Upper lobe of right lung (tissue), 1 donor: ENCODE results near the gene CYP2W1. TPM values are rescaled to one million over a fixed set of nuclear protein-coding genes. Genes with fewer than 3 reads are reported as not detected.
A peak's percentile ranks its signal among the peaks of the same experiment; 100 is the strongest.
"Not testable (repeated sequence)": the region's sequence is repeated elsewhere in the genome, so short reads cannot be mapped to it uniquely, and the experiment has no call there.

ENCODE experiments used
- ATAC-seq: fragments of 200-7000 bp; cut with Tn5 transposase; one replicate; pipeline ENCODE4 v1.9.1; 2020; ENCODE audit warnings: mild to moderate bottlenecking, moderate library complexity
- DNase-seq: peaks from one replicate; pipeline ENCODE4 v3.0.0-alpha.2; 2020
- H3K27ac ChIP-seq: fragments of 200-600 bp; one replicate; pipeline ENCODE4 v1.8.0; 2022
- H3K27me3 ChIP-seq: fragments of 200-600 bp; one replicate; pipeline ENCODE4 v1.8.0; 2022; ENCODE audit warnings: mild to moderate bottlenecking
- H3K36me3 ChIP-seq: fragments of 200-600 bp; one replicate; pipeline ENCODE4 v1.8.0; 2022
- H3K4me1 ChIP-seq: fragments of 200-600 bp; one replicate; pipeline ENCODE4 v1.8.0; 2022
- H3K4me3 ChIP-seq: fragments of 200-600 bp; one replicate; pipeline ENCODE4 v1.8.0; 2022; ENCODE audit warnings: mild to moderate bottlenecking
- H3K9me3 ChIP-seq: fragments of 200-600 bp; one replicate; pipeline ENCODE4 v1.8.0; 2022
- intact Hi-C: fragments of 100-400 bp; cut with DNase I; formaldehyde crosslinking; loops from one replicate; pipeline ENCODE4 v1.11.0; 2022
- total RNA-seq: library from RNA; stranded (reverse); fragmentation: NEBNext Ultra II Directional; extraction: Animal tissue kit (Norgen Biotek cat#: 25700); gene quantifications from one replicate; pipeline ENCODE4 v1.2.1, GENCODE V29; 2021
- TF ChIP-seq, protein P1 (sequence below): fragments of 200-600 bp; IDR thresholded peaks from one replicate; pipeline ENCODE4 v1.8.0; 2022; ENCODE audit warnings: antibody characterized with exemption
- donor health status: DM: no; HTN: yes; CAD: no; lungs with severe emphysema.

CYP2W1 gene
- total RNA-seq, 1 donor from 2014 or later, result not detected

DNA sequence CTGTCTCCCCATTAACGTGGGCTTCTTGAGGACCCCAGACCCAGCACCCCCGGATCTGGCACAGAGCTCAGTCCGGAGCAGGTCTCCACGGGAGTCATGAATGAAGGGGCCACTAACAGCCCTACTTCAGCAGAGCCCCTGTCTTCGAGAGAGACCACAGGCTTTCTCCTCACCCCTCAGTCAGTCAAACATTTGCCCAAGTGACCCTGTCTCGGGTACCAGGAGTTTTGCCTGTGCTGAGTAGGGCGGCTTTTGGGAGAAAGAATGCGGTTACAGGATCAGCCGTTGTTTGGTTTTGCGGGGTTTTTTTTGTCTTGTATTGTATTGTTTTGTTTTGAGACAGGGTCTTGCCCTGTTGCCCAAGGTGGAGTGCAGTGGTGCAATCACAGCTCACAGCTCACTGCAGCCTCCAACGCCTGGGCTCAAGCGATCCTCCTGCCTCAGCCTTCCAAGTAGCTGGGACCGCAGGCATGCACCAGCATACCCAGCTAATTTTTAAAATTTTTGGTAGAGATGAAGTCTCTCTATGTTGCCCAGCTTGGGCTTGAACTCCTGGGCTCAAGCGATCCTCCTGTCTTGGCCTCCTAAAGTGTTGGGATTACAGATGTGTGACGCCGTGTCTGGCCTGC is 45.0 kb upstream of the CYP2W1 start:
- intact Hi-C loops, result no loop called here
- no peaks in the 10 kb centered on the region for H3K9me3 ChIP-seq
- ATAC-seq, result no peak
- H3K27ac ChIP-seq, result no peak overlapping the region
- H3K27me3 ChIP-seq, result no peaks in the 10 kb centered on the region
- no peaks in the 10 kb centered on the region for H3K36me3 ChIP-seq
- TF ChIP-seq, protein P1, sequence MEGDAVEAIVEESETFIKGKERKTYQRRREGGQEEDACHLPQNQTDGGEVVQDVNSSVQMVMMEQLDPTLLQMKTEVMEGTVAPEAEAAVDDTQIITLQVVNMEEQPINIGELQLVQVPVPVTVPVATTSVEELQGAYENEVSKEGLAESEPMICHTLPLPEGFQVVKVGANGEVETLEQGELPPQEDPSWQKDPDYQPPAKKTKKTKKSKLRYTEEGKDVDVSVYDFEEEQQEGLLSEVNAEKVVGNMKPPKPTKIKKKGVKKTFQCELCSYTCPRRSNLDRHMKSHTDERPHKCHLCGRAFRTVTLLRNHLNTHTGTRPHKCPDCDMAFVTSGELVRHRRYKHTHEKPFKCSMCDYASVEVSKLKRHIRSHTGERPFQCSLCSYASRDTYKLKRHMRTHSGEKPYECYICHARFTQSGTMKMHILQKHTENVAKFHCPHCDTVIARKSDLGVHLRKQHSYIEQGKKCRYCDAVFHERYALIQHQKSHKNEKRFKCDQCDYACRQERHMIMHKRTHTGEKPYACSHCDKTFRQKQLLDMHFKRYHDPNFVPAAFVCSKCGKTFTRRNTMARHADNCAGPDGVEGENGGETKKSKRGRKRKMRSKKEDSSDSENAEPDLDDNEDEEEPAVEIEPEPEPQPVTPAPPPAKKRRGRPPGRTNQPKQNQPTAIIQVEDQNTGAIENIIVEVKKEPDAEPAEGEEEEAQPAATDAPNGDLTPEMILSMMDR, result no peak
- no peaks in the 10 kb centered on the region for H3K4me1 ChIP-seq
- no peak overlapping the region for H3K4me3 ChIP-seq
- DNase-seq, result peak; percentile 26

DNA sequence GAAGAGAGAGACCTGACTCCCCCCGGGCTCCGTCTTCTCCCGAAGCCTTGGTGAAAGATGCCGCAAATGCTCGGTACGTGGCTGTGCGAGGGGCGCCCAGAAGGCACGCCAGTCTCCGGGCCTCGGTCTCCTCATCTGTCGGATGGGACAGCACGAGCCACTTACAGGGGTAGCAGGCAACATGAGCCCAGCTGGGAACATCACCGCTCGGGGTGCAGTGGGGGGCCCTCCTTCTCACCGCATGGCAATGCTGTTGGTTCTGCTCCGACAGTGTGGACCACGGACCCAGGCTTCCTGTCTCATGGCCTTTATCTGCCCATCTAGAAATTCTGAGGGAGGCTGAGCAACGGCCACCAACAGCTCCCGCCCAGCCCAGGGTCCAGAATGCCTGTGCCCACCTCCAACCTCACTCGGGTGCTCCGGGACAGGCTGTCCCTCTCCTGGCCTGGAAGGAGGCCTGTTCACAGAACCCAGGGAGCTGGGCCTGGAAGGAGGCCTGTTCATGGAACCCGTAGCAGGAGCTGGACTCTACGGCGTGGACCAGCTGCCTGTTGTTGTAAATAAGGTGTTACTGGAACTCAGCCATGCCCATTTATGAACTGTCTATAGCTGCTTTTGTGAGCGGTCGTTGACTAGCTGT is 44.3 kb upstream of the CYP2W1 start:
- intact Hi-C loops, result no loop called here
- Histone ChIP-seq H3K4me3 (no peak overlapping the region), H3K36me3 (no peaks in the 10 kb centered on the region), H3K27ac (no peak overlapping the region), H3K27me3 (no peaks in the 10 kb centered on the region), H3K4me1 (no peaks in the 10 kb centered on the region), H3K9me3 (no peaks in the 10 kb centered on the region)
- TF ChIP-seq, protein P1, result no peak
- DNase-seq (peak; percentile 51), ATAC-seq (no peak)

DNA sequence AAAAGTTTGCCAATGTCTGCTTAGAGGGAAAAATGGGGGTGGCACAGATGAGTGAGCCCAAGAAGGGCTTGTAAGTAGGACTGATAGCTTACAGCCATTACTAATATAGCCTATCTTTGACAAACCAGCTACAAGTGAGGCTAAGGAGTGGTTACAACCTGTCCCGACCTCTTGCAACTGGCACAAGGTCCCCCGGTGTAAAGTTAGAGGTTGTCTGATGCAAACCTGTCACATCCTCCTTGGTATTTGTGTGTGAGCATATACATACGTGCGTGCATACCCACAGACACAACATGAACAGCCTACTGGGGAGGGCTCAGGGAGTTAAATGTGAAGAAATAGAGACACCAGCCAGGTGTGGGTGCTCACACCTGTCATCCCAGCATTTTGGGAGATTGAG is 43.1 kb upstream of the CYP2W1 start:
- H3K4me3 ChIP-seq, result no peak overlapping the region
- H3K27me3 ChIP-seq, result no peaks in the 10 kb centered on the region
- TF ChIP-seq, protein P1, result no peak
- ATAC-seq, result no peak
- H3K4me1 ChIP-seq, result no peaks in the 10 kb centered on the region
- no peaks in the 10 kb centered on the region for H3K36me3 ChIP-seq
- intact Hi-C loops, result no loop called here
- H3K27ac ChIP-seq, result no peak overlapping the region
- no peaks in the 10 kb centered on the region for H3K9me3 ChIP-seq
- DNase-seq, result no peak

DNA sequence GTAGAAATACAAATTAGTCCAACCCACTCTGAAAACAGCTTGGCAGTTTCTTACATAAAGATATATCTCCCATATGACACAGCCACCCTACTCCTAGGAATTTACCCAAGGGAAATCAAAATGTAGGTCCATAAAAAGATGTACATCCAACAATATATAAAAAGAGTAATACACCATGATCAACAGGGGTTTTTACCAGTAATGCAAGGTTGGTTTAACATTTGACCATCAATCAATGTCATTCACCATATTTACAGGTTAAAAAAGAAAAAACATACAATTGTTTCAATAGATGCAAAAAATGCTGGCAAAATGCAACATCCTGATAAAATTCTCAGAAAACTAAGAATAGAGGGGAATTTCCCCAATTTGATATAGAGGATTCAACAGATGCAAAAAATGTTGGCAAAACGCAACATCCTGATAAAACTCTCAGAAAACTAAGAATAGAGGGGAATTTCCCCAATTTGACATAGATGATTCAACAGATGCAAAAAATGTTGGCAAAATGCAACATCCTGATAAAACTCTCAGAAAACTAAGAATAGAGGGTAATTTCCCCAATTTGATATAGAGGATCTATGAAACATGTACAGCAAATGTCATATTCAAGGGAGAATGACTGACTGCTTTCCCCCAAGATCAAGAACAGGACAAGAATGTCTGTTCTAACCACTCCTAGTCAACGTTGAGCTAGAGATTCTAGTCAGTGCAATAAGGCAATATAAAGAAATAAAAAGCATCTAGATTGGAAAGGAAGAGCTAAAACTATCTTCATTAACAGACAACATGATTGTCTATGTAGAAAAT is 42.2 kb upstream of the CYP2W1 start:
- H3K27me3 ChIP-seq, result no peaks in the 10 kb centered on the region
- no peak overlapping the region for H3K4me3 ChIP-seq
- DNase-seq, result no peak
- no peaks in the 10 kb centered on the region for H3K36me3 ChIP-seq
- no peaks in the 10 kb centered on the region for H3K4me1 ChIP-seq
- no peak for ATAC-seq
- no peaks in the 10 kb centered on the region for H3K9me3 ChIP-seq
- TF ChIP-seq, protein P1, result no peak
- H3K27ac ChIP-seq, result no peak overlapping the region
- intact Hi-C loops, result no loop called here

DNA sequence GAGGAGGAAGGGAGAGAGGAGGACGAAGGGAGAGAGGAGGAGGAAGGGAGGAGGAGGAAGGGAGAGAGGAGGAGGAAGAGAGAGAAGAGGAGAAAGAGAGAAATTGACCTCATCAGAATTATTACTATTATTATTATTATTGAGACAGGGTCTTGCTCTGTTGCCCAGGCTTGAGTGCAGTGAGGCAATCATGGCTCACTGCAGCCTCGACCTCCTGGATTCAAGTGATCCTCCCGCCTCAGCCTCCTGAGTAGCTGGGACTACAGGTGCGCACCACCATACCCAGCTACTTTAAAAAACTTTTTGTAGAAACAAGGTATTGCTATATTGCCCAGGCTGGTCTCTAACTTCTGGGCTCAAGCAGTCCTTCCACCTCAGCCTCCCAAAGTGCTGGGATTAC is 39.2 kb upstream of the CYP2W1 start:
- H3K27ac ChIP-seq, ATAC-seq, H3K4me3 ChIP-seq, H3K9me3 ChIP-seq, H3K4me1 ChIP-seq, H3K27me3 ChIP-seq, intact Hi-C loops, H3K36me3 ChIP-seq: not testable (repeated sequence)
- peak; percentile 22 for DNase-seq

DNA sequence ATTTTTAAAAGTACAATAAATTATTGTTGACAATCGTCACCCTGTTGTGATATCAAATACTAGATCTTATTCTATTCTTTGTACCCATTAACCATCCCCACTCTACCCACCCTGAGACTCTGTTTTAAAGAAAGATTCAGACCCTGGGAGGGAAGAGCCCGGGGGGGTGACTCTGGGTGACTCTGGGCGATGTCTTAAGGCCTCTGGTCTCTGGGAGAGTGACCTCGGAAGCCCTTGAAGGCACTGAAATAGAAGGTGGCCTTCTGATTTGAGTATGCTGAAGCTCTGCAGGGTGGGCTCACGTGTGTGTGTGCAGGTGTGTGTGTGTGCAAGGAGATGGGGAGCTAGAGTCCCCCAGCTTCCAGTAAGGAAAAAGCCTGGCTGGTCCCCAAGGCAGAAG is 38.2 kb upstream of the CYP2W1 start:
- Histone ChIP-seq H3K4me1 (no peaks in the 10 kb centered on the region), H3K27me3 (no peaks in the 10 kb centered on the region), H3K9me3 (no peaks in the 10 kb centered on the region), H3K4me3 (peak overlapping the region; percentile 45), H3K36me3 (no peaks in the 10 kb centered on the region), H3K27ac (peak overlapping the region; percentile 77)
- intact Hi-C loops, result no loop called here
- TF ChIP-seq, protein P1, result no peak
- ATAC-seq (no peak), DNase-seq (no peak)
